HEK293 (cell line): ENCODE results near the gene ZMYND12.
A peak's percentile ranks its signal among the peaks of the same experiment; 100 is the strongest.

Source experiments
- CTCF ChIA-PET: fragments of 350-600 bp; formaldehyde crosslinking; extraction: SDS; loops from one replicate; lab custom pipeline; 2021; ENCODE audit warnings: antibody characterized with exemption; lab: Yijun Ruan, JAX
- POLR2A ChIA-PET: fragments of 300-600 bp; formaldehyde crosslinking; extraction: SDS; loops from one replicate; lab custom pipeline; 2020; ENCODE audit warnings: antibody characterized with exemption, inconsistent platforms; lab: Yijun Ruan, JAX
- H3K27ac ChIP-seq: fragments of 200-500 bp; sonication (Bioruptor generic); 2 replicates; pipeline ENCODE4 v1.5.1; 2014; ENCODE audit warnings: low read depth, low read length, control low read depth, inconsistent platforms; ENCODE audit errors: extremely low read depth
- H3K36me3 ChIP-seq, 2 experiments: fragments of 200-500 bp in 1 of 2; sonication (Bioruptor generic) in 1 of 2; 1 replicate in 1 of 2; 2 replicates in 1 of 2; pipeline ENCODE4 v1.5.1; 2014 to 2017; ENCODE audit warnings: inconsistent platforms in 2 of 2, low read length in 2 of 2; ENCODE audit not compliant: control insufficient read depth in 2 of 2, insufficient read depth in 1 of 2
- H3K4me1 ChIP-seq: fragments of 200-500 bp; sonication (Bioruptor generic); 2 replicates; pipeline ENCODE4 v1.5.1; 2014; ENCODE audit warnings: mild to moderate bottlenecking, low read length, inconsistent platforms; ENCODE audit not compliant: control insufficient read depth, insufficient read depth
- H3K4me3 ChIP-seq: 2 replicates; pipeline ENCODE4 v1.5.1; 2011; ENCODE audit warnings: low read depth, mild to moderate bottlenecking, control low read depth, low read length, moderate library complexity
- H3K9me3 ChIP-seq: fragments of 200-500 bp; sonication (Bioruptor generic); 2 replicates; pipeline ENCODE4 v1.5.1; 2014; ENCODE audit warnings: low read depth, low read length, inconsistent platforms; ENCODE audit not compliant: control insufficient read depth, insufficient read depth
- BCL11A ChIP-seq: fragments of 450-650 bp; formaldehyde crosslinking; IDR thresholded peaks from 2 replicates; pipeline ENCODE4 v1.5.1; 2016; ENCODE audit warnings: low read depth, missing biosample characterization, missing genetic modification characterization
- GLI2 ChIP-seq: fragments of 450-650 bp; formaldehyde crosslinking; IDR thresholded peaks from 2 replicates; pipeline ENCODE4; 2017; ENCODE audit warnings: missing biosample characterization, missing genetic modification characterization, low read depth, borderline replicate concordance
- PRDM1 ChIP-seq: fragments of 450-650 bp; formaldehyde crosslinking; IDR thresholded peaks from 2 replicates; pipeline ENCODE4; 2016; ENCODE audit warnings: missing biosample characterization, missing genetic modification characterization
- SALL2 ChIP-seq: fragments of 450-650 bp; formaldehyde crosslinking; IDR thresholded peaks from 2 replicates; pipeline ENCODE4 v1.5.0; 2017; ENCODE audit warnings: missing biosample characterization, mild to moderate bottlenecking, missing genetic modification characterization, borderline replicate concordance
- YY1 ChIP-seq: fragments of 450-650 bp; formaldehyde crosslinking; IDR thresholded peaks from 2 replicates; pipeline ENCODE4 v1.5.1; 2018; ENCODE audit warnings: missing biosample characterization, missing genetic modification characterization
- ZFP37 ChIP-seq: fragments of 450-650 bp; formaldehyde crosslinking; IDR thresholded peaks from 2 replicates; pipeline ENCODE4 v1.5.1; 2016; ENCODE audit warnings: missing biosample characterization, missing genetic modification characterization
- ZNF280C ChIP-seq: fragments of 450-650 bp; formaldehyde crosslinking; IDR thresholded peaks from 2 replicates; pipeline ENCODE4 v1.5.1; 2016; ENCODE audit warnings: missing biosample characterization, missing genetic modification characterization
- ZNF335 ChIP-seq: fragments of 450-650 bp; formaldehyde crosslinking; conservative IDR thresholded peaks from 2 replicates; pipeline ENCODE4 v1.5.1; 2016; ENCODE audit warnings: missing biosample characterization, missing genetic modification characterization
- ZNF404 ChIP-seq: fragments of 450-650 bp; formaldehyde crosslinking; IDR thresholded peaks from 2 replicates; pipeline ENCODE4 v1.5.1; 2017; ENCODE audit warnings: missing biosample characterization, missing genetic modification characterization
- ZNF473 ChIP-seq: fragments of 450-650 bp; formaldehyde crosslinking; IDR thresholded peaks from 2 replicates; pipeline ENCODE4 v1.5.1; 2017; ENCODE audit warnings: missing biosample characterization, missing genetic modification characterization
- ZNF514 ChIP-seq: fragments of 450-650 bp; formaldehyde crosslinking; IDR thresholded peaks from 2 replicates; pipeline ENCODE4 v1.5.1; 2016; ENCODE audit warnings: missing biosample characterization, missing genetic modification characterization
- ZNF548 ChIP-seq: fragments of 450-650 bp; formaldehyde crosslinking; IDR thresholded peaks from 2 replicates; pipeline ENCODE4 v1.5.1; 2016; ENCODE audit warnings: missing biosample characterization, missing genetic modification characterization
- ZNF549 ChIP-seq: fragments of 450-650 bp; IDR thresholded peaks from 2 replicates; pipeline ENCODE4 v1.5.1; 2018; ENCODE audit warnings: missing biosample characterization, missing genetic modification characterization, mild to moderate bottlenecking, inconsistent platforms, moderate library complexity
- ZNF624 ChIP-seq: fragments of 450-650 bp; formaldehyde crosslinking; IDR thresholded peaks from 2 replicates; pipeline ENCODE4 v1.5.1; 2017; ENCODE audit warnings: missing biosample characterization, missing genetic modification characterization
- ZNF707 ChIP-seq: fragments of 450-650 bp; formaldehyde crosslinking; IDR thresholded peaks from 2 replicates; pipeline ENCODE4 v1.5.1; 2016; ENCODE audit warnings: missing biosample characterization, missing genetic modification characterization
- ZNF747 ChIP-seq: fragments of 450-650 bp; formaldehyde crosslinking; IDR thresholded peaks from 2 replicates; pipeline ENCODE4 v1.5.1; 2016; ENCODE audit warnings: missing biosample characterization, missing genetic modification characterization
- ZNF76 ChIP-seq: fragments of 450-650 bp; formaldehyde crosslinking; IDR thresholded peaks from 2 replicates; pipeline ENCODE4; 2016; ENCODE audit warnings: low read depth, missing biosample characterization, missing genetic modification characterization, borderline replicate concordance
- ZNF777 ChIP-seq: fragments of 450-650 bp; formaldehyde crosslinking; IDR thresholded peaks from 2 replicates; pipeline ENCODE4 v1.5.1; 2017; ENCODE audit warnings: missing biosample characterization, missing genetic modification characterization, borderline replicate concordance
- ZNF785 ChIP-seq: fragments of 450-650 bp; formaldehyde crosslinking; IDR thresholded peaks from 2 replicates; pipeline ENCODE4 v1.5.1; 2016; ENCODE audit warnings: missing biosample characterization, missing genetic modification characterization
- ZSCAN18 ChIP-seq: fragments of 450-650 bp; formaldehyde crosslinking; IDR thresholded peaks from 2 replicates; pipeline ENCODE4 v1.5.1; 2016; ENCODE audit warnings: missing biosample characterization, missing genetic modification characterization
- TF ChIP-seq, protein P1 (sequence below): fragments of 450-650 bp; formaldehyde crosslinking; IDR thresholded peaks from 2 replicates; pipeline ENCODE4 v1.5.1; 2016; ENCODE audit warnings: missing biosample characterization, missing genetic modification characterization
- TF ChIP-seq, protein P2 (sequence below): fragments of 450-650 bp; formaldehyde crosslinking; IDR thresholded peaks from 2 replicates; pipeline ENCODE4 v1.5.1; 2017; ENCODE audit warnings: missing biosample characterization, missing genetic modification characterization
- TF ChIP-seq, protein P3 (sequence below): fragments of 450-650 bp; formaldehyde crosslinking; IDR thresholded peaks from 2 replicates; pipeline ENCODE4 v1.5.1; 2017; ENCODE audit warnings: missing biosample characterization, missing genetic modification characterization

The ZMYND12 gene

GRCh38 chr1:42392967-42393848, 62.6 kb downstream of the ZMYND12 start (continued):
- TF ChIP-seq, protein P1, sequence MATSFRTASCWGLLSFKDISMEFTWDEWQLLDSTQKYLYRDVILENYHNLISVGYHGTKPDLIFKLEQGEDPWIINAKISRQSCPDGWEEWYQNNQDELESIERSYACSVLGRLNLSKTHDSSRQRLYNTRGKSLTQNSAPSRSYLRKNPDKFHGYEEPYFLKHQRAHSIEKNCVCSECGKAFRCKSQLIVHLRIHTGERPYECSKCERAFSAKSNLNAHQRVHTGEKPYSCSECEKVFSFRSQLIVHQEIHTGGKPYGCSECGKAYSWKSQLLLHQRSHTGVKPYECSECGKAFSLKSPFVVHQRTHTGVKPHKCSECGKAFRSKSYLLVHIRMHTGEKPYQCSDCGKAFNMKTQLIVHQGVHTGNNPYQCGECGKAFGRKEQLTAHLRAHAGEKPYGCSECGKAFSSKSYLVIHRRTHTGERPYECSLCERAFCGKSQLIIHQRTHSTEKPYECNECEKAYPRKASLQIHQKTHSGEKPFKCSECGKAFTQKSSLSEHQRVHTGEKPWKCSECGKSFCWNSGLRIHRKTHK (tag by site-specific recombination) = no peak
- TF ChIP-seq ZFP37 (no peak), ZNF624 (tag by site-specific recombination) (no peak), ZNF473 (tag by site-specific recombination) (no peak), ZNF76 (no peak), ZNF280C (no peak), YY1 (tag by site-specific recombination) (no peak), ZNF777 (tag by site-specific recombination) (no peak), BCL11A (tag by site-specific recombination) (no peak), ZNF548 (tag by site-specific recombination) (no peak), GLI2 (no peak), ZNF785 (tag by site-specific recombination) (no peak), PRDM1 (tag by site-specific recombination) (no peak), ZNF514 (tag by site-specific recombination) (no peak), ZNF707 (tag by site-specific recombination) (no peak), ZNF549 (tag by site-specific recombination) (no peak), ZNF747 (tag by site-specific recombination) (no peak), ZNF404 (tag by site-specific recombination) (no peak)
- TF ChIP-seq, protein P2, sequence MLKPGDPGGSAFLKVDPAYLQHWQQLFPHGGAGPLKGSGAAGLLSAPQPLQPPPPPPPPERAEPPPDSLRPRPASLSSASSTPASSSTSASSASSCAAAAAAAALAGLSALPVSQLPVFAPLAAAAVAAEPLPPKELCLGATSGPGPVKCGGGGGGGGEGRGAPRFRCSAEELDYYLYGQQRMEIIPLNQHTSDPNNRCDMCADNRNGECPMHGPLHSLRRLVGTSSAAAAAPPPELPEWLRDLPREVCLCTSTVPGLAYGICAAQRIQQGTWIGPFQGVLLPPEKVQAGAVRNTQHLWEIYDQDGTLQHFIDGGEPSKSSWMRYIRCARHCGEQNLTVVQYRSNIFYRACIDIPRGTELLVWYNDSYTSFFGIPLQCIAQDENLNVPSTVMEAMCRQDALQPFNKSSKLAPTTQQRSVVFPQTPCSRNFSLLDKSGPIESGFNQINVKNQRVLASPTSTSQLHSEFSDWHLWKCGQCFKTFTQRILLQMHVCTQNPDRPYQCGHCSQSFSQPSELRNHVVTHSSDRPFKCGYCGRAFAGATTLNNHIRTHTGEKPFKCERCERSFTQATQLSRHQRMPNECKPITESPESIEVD = 0 out of 2 replicates have a peak, but pooled peaks have one; percentile 35
- TF ChIP-seq, all 188 proteins: peak for 9

- no peak for TF ChIP-seq ZSCAN18 (tag by site-specific recombination)
- TF ChIP-seq, protein P3, sequence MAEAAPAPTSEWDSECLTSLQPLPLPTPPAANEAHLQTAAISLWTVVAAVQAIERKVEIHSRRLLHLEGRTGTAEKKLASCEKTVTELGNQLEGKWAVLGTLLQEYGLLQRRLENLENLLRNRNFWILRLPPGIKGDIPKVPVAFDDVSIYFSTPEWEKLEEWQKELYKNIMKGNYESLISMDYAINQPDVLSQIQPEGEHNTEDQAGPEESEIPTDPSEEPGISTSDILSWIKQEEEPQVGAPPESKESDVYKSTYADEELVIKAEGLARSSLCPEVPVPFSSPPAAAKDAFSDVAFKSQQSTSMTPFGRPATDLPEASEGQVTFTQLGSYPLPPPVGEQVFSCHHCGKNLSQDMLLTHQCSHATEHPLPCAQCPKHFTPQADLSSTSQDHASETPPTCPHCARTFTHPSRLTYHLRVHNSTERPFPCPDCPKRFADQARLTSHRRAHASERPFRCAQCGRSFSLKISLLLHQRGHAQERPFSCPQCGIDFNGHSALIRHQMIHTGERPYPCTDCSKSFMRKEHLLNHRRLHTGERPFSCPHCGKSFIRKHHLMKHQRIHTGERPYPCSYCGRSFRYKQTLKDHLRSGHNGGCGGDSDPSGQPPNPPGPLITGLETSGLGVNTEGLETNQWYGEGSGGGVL (tag by site-specific recombination) = no peak
- TF ChIP-seq SALL2 = no peak
- TF ChIP-seq ZNF335 (tag by site-specific recombination) = no peak
- Histone ChIP-seq H3K27ac (no peak overlapping the region), H3K4me3 (no peak overlapping the region), H3K4me1 (no peaks in the 10 kb centered on the region), H3K9me3 (no peaks in the 10 kb centered on the region), H3K36me3 (no peaks in the 10 kb centered on the region)
- CTCF ChIA-PET = no interaction called here
- POLR2A ChIA-PET = no interaction called here
Measured at GRCh38 chr1:42392255-42392654, 63.6 kb downstream of the ZMYND12 start.
